Smooth muscle cell (in vitro differentiated cells): ENCODE measurements around the gene RHCG. TPM values are rescaled to one million over a fixed set of nuclear protein-coding genes. Genes with fewer than 3 reads are reported as not detected.

Source experiments
- DNase-seq: peaks from one replicate; lab custom pipeline; 2025; ENCODE audit not compliant: unreplicated experiment; lab: John Stamatoyannopoulos, UW
- H2AFZ ChIP-seq: fragments of 200-600 bp; sonication (generic); 2 replicates; pipeline ENCODE4 v1.6.0; 2016; ENCODE audit warnings: antibody characterized with exemption, low read depth, mild to moderate bottlenecking
- H3F3A ChIP-seq: fragments of 200-600 bp; sonication (generic); 2 replicates; pipeline ENCODE4 v1.6.0; 2017; ENCODE audit warnings: antibody characterized with exemption, low read depth
- H3K27ac ChIP-seq: fragments of 200-600 bp; sonication (generic); 2 replicates; pipeline ENCODE4 v1.5.1; 2016; ENCODE audit warnings: low read depth, mild to moderate bottlenecking
- H3K27me3 ChIP-seq: fragments of 200-600 bp; sonication (generic); 2 replicates; pipeline ENCODE4 v1.6.1; 2016; ENCODE audit warnings: low read depth, mild to moderate bottlenecking
- H3K36me3 ChIP-seq: fragments of 200-600 bp; sonication (generic); 2 replicates; pipeline ENCODE4 v1.5.1; 2016; ENCODE audit warnings: low read depth
- H3K4me1 ChIP-seq: fragments of 200-600 bp; sonication (generic); 2 replicates; pipeline ENCODE4 v1.5.1; 2016; ENCODE audit warnings: low read depth
- H3K4me2 ChIP-seq: fragments of 200-600 bp; sonication (generic); 2 replicates; pipeline ENCODE4 v1.6.0; 2016; ENCODE audit warnings: mild to moderate bottlenecking
- H3K4me3 ChIP-seq: fragments of 200-600 bp; sonication (generic); 2 replicates; pipeline ENCODE4 v1.5.1; 2016; ENCODE audit warnings: mild to moderate bottlenecking
- H3K79me2 ChIP-seq: fragments of 200-600 bp; sonication (generic); 2 replicates; pipeline ENCODE4 v1.6.0; 2016; ENCODE audit warnings: low read depth, mild to moderate bottlenecking
- H3K9ac ChIP-seq: fragments of 200-600 bp; sonication (generic); 2 replicates; pipeline ENCODE4 v1.6.0; 2016; ENCODE audit warnings: low read depth
- H3K9me3 ChIP-seq: fragments of 200-600 bp; sonication (generic); replicated peaks from 2 replicates; pipeline ENCODE4 v1.5.1; 2016; ENCODE audit warnings: low read depth
- H4K20me1 ChIP-seq: fragments of 200-600 bp; sonication (generic); 2 replicates; pipeline ENCODE4 v1.6.0; 2016; ENCODE audit warnings: low read depth
- WGBS: methylation state at CpG from one replicate; pipeline ENCODE4 v1.1.7; 2016; ENCODE audit warnings: low lambda C conversion rate; 5-methylcytosine and 5-hydroxymethylcytosine counted together
- polyA plus RNA-seq: library from polyadenylated mRNA; unstranded; fragments of >200 nt; fragmentation: Nextera tagmentation; extraction: Ambion mirVana; gene quantifications from 2 replicates; pipeline ENCODE4 v1.2.1, GENCODE V29; 2016
- total RNA-seq: library from RNA; depleted of rRNA; stranded (reverse); fragments of >200 nt; gene quantifications from 2 replicates; pipeline ENCODE4 v1.2.3, GENCODE V29; 2014
- TF ChIP-seq, protein P1 (sequence below): fragments of 200-600 bp; sonication (generic); IDR thresholded peaks from 2 replicates; pipeline ENCODE4 v1.5.1; 2017; ENCODE audit warnings: borderline replicate concordance, mild to moderate bottlenecking, antibody characterized with exemption; ENCODE audit not compliant: insufficient read depth, poor library complexity, severe bottlenecking

Gene RHCG
- total and polyA plus RNA-seq, 2 experiments from 2014 or later, result 10.9 to 12.0 TPM

DNA sequence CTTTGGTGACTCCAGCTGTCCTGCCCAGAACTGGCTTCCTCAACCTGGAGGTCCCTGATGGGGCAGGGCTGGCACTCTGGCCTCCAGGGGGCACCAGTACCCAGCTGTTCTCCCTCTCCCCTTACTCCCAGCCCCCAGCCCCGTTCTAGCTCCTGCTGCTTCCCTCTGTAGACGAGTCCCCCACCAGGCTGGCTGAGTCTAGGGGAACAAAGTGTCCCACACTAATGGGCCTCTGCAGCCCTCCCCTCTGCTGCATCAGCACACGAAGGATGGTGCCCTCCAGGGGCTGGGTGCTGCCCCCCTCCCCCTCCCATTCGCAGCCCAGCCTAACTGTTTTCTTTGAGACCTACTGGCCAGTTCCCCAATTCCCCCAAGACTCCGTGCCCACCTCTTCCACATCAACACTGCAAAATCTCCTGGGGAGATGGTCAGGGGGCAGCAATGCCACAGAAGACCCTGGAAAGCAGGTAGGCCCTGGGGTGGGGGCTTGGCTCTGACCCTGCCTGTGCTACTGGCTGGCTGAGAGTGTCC lies 4.2 kb downstream of the RHCG start:
- no peaks in the 10 kb centered on the region for H3K4me1 ChIP-seq
- H2AFZ ChIP-seq, result no peak overlapping the region
- no peaks in the 10 kb centered on the region for H3K9me3 ChIP-seq
- no peaks in the 10 kb centered on the region for H3F3A ChIP-seq
- TF ChIP-seq, protein P1, sequence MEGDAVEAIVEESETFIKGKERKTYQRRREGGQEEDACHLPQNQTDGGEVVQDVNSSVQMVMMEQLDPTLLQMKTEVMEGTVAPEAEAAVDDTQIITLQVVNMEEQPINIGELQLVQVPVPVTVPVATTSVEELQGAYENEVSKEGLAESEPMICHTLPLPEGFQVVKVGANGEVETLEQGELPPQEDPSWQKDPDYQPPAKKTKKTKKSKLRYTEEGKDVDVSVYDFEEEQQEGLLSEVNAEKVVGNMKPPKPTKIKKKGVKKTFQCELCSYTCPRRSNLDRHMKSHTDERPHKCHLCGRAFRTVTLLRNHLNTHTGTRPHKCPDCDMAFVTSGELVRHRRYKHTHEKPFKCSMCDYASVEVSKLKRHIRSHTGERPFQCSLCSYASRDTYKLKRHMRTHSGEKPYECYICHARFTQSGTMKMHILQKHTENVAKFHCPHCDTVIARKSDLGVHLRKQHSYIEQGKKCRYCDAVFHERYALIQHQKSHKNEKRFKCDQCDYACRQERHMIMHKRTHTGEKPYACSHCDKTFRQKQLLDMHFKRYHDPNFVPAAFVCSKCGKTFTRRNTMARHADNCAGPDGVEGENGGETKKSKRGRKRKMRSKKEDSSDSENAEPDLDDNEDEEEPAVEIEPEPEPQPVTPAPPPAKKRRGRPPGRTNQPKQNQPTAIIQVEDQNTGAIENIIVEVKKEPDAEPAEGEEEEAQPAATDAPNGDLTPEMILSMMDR, result peak; percentile 37
- H3K4me2 ChIP-seq, result no peak overlapping the region
- no peaks in the 10 kb centered on the region for H3K36me3 ChIP-seq
- no peak overlapping the region for H3K27ac ChIP-seq
- H3K27me3 ChIP-seq, result peaks cover 81% of the 10 kb centered on the region
- no peaks in the 10 kb centered on the region for H3K79me2 ChIP-seq
- no peak for DNase-seq
- WGBS, result 38% methylated on average over 5 of the region's 5 CpGs
- H3K9ac ChIP-seq, result no peak overlapping the region
- no peak overlapping the region for H3K4me3 ChIP-seq
- H4K20me1 ChIP-seq, result no peaks in the 10 kb centered on the region

DNA sequence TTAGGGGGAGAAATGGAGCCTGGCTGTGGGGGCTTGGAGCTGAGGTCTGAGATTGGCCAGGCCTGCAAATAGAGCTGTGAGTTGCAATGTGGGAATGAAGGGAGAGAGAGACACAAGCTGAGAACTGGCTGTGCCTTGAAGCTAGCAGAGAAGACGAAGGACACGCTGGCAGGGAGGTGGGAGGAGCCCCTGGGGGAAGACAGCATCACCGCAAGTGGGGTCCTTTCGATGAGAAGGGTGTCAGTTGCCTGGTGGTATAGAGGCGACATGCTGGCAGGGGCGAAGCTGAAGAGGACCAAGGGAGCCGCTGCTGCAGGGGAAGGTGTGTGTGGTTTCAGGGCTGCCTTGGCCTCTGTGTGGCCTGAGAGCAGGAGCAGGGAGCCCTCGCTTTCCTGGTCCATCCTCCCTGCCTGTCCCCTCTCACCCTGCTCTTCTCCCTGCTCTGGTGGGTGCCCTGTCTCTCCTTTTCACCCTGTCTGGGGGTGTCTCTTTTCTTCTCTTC lies 5.5 kb downstream of the RHCG start:
- H3K9ac ChIP-seq, result no peak overlapping the region
- no peaks in the 10 kb centered on the region for H4K20me1 ChIP-seq
- H3K36me3 ChIP-seq, result no peaks in the 10 kb centered on the region
- no peak overlapping the region for H3K4me3 ChIP-seq
- H3K4me2 ChIP-seq, result no peak overlapping the region
- peaks cover 79% of the 10 kb centered on the region for H3K27me3 ChIP-seq
- H3K79me2 ChIP-seq, result no peaks in the 10 kb centered on the region
- no peak overlapping the region for H2AFZ ChIP-seq
- WGBS, result 80% methylated on average over 8 of the region's 8 CpGs
- H3K27ac ChIP-seq, result no peak overlapping the region
- H3F3A ChIP-seq, result no peaks in the 10 kb centered on the region
- no peaks in the 10 kb centered on the region for H3K9me3 ChIP-seq
- H3K4me1 ChIP-seq, result no peaks in the 10 kb centered on the region
- TF ChIP-seq, protein P1, result no peak
- no peak for DNase-seq

DNA sequence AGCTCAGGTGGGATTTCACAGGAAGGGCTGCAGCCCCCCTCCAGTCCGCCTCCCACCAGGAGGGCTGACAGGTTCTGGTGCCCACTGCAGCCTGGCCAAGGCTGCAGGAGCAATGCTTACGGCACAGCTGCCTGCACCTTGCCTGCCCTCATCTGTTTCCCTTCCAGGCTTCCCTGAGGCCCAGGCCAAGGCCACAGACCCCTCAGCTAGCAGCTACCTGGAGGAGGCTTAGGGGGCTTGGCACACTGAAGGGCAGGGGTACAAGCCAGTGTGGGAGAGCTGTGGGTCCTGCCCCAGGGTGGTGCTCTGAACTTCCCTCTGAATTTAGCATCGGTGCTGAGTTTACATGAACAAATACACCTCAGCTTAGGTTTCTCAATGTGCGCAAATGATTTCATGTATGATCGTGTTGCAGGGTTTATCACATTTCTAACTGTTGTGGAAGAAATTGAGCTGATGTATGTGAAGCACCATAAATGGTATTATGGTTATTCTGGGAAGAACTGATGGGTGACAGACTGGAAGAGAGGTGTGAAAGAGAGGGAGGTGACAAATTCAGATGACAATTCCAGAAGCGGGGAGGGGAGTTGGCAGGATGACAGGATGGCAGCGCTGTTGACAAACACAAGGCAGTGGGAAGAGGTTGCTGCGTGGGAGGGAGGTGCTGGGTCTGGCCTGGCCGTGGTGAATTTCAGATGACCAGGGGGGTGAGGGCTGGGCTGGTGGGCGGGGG lies 6.1 kb downstream of the RHCG start:
- TF ChIP-seq, protein P1, result no peak
- Histone ChIP-seq H3K4me1 (no peaks in the 10 kb centered on the region), H3K4me3 (no peak overlapping the region), H2AFZ (no peak overlapping the region), H3K27ac (no peak overlapping the region), H4K20me1 (no peaks in the 10 kb centered on the region), H3K9ac (no peak overlapping the region), H3K4me2 (no peak overlapping the region), H3K79me2 (no peaks in the 10 kb centered on the region), H3K27me3 (peaks cover 79% of the 10 kb centered on the region), H3F3A (no peaks in the 10 kb centered on the region), H3K36me3 (no peaks in the 10 kb centered on the region), H3K9me3 (no peaks in the 10 kb centered on the region)
- no peak for DNase-seq
- 92% methylated on average over 7 of the region's 10 CpGs for WGBS

DNA sequence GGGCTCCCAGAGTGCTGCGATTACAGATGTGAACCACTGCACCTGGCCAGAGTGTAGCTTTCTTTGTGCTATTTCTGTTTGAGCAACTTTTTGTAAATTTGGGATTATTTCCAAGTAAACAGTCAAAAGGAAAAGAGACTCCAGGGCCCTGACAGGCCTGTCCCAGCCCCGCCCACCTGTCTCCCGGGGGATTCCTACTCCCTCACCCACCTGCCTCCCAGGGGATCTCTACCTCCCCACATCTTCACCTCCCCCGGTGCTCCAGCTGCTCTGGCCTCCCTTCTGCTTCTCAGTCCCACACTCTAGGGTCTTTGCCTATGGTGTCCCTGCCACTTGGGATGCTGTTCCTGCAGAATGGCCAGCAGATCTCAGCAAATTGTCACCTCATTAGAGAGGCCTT lies 7.0 kb downstream of the RHCG start:
- no peaks in the 10 kb centered on the region for H3K4me1 ChIP-seq
- H3K27ac ChIP-seq, result no peak overlapping the region
- H4K20me1 ChIP-seq, result no peaks in the 10 kb centered on the region
- no peak for DNase-seq
- TF ChIP-seq, protein P1, result no peak
- H3F3A ChIP-seq, result no peaks in the 10 kb centered on the region
- H3K36me3 ChIP-seq, result no peaks in the 10 kb centered on the region
- no peaks in the 10 kb centered on the region for H3K9me3 ChIP-seq
- H3K4me2 ChIP-seq, result no peak overlapping the region
- H2AFZ ChIP-seq, result no peak overlapping the region
- peaks cover 75% of the 10 kb centered on the region for H3K27me3 ChIP-seq
- 93% methylated on average over 4 of the region's 4 CpGs for WGBS
- H3K9ac ChIP-seq, result no peak overlapping the region
- no peak overlapping the region for H3K4me3 ChIP-seq
- H3K79me2 ChIP-seq, result no peaks in the 10 kb centered on the region
